HUES48 (cell line): ENCODE measurements around the gene PCNX2.
"Not testable (repeated sequence)": the region's sequence is repeated elsewhere in the genome, so short reads cannot be mapped to it uniquely, and the experiment has no call there.

Experiments
- H3K27ac ChIP-seq: one replicate; pipeline ENCODE4 v1.7.0; 2013; ENCODE audit warnings: low read depth, low read length, inconsistent platforms
- H3K27me3 ChIP-seq: 2 replicates; pipeline ENCODE4 v1.6.1; 2013; ENCODE audit warnings: mild to moderate bottlenecking, low read length; ENCODE audit not compliant: control insufficient read depth, insufficient read depth
- H3K36me3 ChIP-seq: 2 replicates; pipeline ENCODE4 v1.6.1; 2013; ENCODE audit warnings: low read length; ENCODE audit not compliant: control insufficient read depth, insufficient read depth
- H3K4me1 ChIP-seq: 2 replicates; pipeline ENCODE4 v1.6.1; 2013; ENCODE audit warnings: mild to moderate bottlenecking, low read length; ENCODE audit not compliant: control insufficient read depth, insufficient read depth
- H3K4me3 ChIP-seq: 2 replicates; pipeline ENCODE4 v1.5.1; 2013; ENCODE audit warnings: mild to moderate bottlenecking, low read depth, low read length
- H3K9ac ChIP-seq: 2 replicates; pipeline ENCODE4 v1.6.1; 2013; ENCODE audit warnings: mild to moderate bottlenecking, low read depth, low read length, moderate library complexity
- H3K9me3 ChIP-seq: 2 replicates; pipeline ENCODE4 v1.6.1; 2013; ENCODE audit warnings: low read length; ENCODE audit not compliant: control insufficient read depth, insufficient read depth

PCNX2 gene

GRCh38 chr1:233188061-233188460 lies 107.5 kb downstream of the PCNX2 start:
- no peak overlapping the region for H3K9ac ChIP-seq
- H3K27me3 ChIP-seq = no peaks in the 10 kb centered on the region
- H3K4me3 ChIP-seq = no peak overlapping the region
- no peak overlapping the region for H3K27ac ChIP-seq
- peaks cover 2% of the 10 kb centered on the region; the same call in 1 of the 2 replicates for H3K4me1 ChIP-seq
- no peaks in the 10 kb centered on the region for H3K9me3 ChIP-seq
- peaks cover 47% of the 10 kb centered on the region for H3K36me3 ChIP-seq

GRCh38 chr1:233183226-233184020 lies 112.1 kb downstream of the PCNX2 start:
- Histone ChIP-seq H3K27ac (no peak overlapping the region), H3K9ac (no peak overlapping the region), H3K36me3 (peaks cover 41% of the 10 kb centered on the region), H3K4me1 (peaks cover 11% of the 10 kb centered on the region), H3K27me3 (no peaks in the 10 kb centered on the region), H3K9me3 (peaks cover 5% of the 10 kb centered on the region; the same call in 1 of the 2 replicates), H3K4me3 (no peak overlapping the region)

DNA sequence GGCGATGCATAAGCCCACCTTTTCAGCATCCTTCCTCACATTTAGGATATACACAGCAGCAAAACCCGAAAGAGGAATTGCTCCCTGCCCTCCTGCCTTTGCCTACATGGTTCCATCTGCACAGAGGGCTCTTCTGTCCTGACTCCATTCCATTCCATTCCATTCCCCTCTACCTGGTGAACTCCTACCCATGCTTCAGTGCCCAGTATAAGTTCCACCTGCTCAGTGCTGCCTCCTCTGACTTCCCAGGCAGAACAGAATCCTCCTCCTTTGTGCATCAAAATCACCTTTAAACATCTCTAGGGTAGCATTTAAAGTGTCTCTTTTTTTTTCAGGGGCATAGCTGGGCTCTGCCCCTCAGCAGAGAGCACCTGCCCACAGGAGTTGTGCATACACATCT lies 112.9 kb downstream of the PCNX2 start:
- Histone ChIP-seq H3K36me3 (peaks cover 43% of the 10 kb centered on the region), H3K27me3 (no peaks in the 10 kb centered on the region), H3K9me3 (peaks cover 12% of the 10 kb centered on the region), H3K4me1 (peaks cover 11% of the 10 kb centered on the region), H3K27ac (no peak overlapping the region), H3K9ac (no peak overlapping the region), H3K4me3 (no peak overlapping the region)

DNA sequence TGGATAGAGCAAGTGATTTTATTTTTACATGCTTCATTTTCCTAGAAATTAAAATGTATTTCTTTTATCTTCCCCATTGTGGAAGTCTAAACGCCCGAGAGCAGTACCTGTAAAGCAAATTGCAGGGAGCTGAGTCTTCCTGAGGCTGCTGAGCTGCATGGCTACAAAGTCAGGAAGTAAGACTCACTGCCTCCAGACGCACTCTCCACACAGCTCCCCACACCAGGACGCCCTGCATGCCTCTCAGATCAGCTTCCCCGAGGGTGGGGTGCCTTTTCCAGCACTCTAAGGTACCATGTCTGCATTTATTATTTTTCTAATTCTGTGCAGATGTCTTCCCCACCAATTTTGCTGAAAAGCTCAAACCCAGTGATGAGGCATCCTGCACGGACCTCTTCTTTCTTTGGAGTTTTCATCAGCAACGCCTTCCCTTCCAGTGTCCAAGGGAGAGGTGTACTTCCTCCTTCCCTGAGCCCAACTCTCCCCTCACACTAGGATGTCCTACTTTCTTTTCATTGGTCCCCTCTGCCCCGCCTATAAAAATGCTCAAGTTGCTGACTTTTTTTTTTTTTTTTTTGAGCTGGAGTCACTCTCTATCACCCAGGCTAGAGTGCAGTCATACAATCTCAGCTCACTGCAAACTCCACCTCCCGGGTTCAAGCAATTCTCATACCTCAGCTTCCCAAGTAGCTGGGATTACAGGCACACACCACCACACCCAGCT lies 114.7 kb downstream of the PCNX2 start:
- Histone ChIP-seq H3K4me3 (no peak overlapping the region), H3K27ac (peak overlapping the region; percentile 2)

DNA sequence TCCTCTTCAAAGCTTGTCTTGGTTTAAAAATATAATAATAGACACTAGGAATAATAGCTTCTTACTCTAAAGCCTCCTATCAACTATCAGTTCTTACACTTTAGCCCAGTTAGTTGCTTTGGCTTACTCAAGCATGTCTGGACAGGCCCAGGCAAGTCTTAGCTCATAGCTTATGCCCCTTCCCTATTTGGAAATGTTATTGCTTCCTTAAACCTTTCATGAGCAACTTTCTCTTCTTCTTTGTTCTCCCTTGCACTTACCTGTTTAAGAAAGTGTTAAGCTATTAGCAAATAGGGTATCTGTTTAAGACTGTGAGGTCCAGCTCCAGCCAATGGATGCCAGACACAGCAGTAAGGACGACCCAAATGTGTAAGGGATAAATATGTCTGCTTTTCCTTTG lies 115.9 kb downstream of the PCNX2 start:
- H3K9me3 ChIP-seq = peaks cover 15% of the 10 kb centered on the region
- H3K4me3 ChIP-seq, H3K27me3 ChIP-seq, H3K9ac ChIP-seq: not testable (repeated sequence)
- peaks cover 11% of the 10 kb centered on the region for H3K4me1 ChIP-seq
- peak overlapping the region; percentile 31 for H3K27ac ChIP-seq
- peaks cover 62% of the 10 kb centered on the region for H3K36me3 ChIP-seq

More for the DNA sequence above, 114.7 kb downstream of the PCNX2 start:
- Histone ChIP-seq H3K36me3 (peaks cover 51% of the 10 kb centered on the region), H3K27me3 (no peaks in the 10 kb centered on the region), H3K9ac (no peak overlapping the region), H3K4me1 (peaks cover 11% of the 10 kb centered on the region), H3K9me3 (peaks cover 15% of the 10 kb centered on the region)

DNA sequence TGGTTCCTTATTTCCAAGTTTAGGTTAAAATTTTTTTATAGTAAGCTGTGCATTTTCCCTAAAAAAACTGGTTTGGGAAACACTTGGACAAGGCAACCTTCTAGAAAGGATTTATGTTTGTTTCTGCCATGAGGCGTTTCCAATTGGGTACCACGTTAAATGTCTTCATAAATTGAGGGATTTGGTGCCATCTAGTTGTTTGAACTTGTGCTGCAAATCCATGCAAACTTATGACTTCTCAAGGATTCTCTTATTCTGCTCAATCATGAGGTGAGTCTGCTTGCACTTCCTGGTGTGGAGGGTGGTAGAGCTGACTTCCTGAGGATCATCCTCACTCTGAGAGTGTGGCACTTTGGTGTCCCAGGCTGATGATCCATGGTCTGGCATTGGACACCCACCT lies 123.3 kb downstream of the PCNX2 start:
- H3K4me3 ChIP-seq = no peak overlapping the region
- no peak overlapping the region for H3K27ac ChIP-seq
- no peaks in the 10 kb centered on the region; the same call in 1 of the 2 replicates for H3K9me3 ChIP-seq
- peaks cover 58% of the 10 kb centered on the region for H3K36me3 ChIP-seq
- H3K4me1 ChIP-seq = no peaks in the 10 kb centered on the region
- no peaks in the 10 kb centered on the region for H3K27me3 ChIP-seq
- no peak overlapping the region for H3K9ac ChIP-seq

GRCh38 chr1:233170741-233171140 lies 124.8 kb downstream of the PCNX2 start:
- H3K27me3 ChIP-seq = no peaks in the 10 kb centered on the region
- no peak overlapping the region for H3K9ac ChIP-seq
- no peak overlapping the region for H3K27ac ChIP-seq
- H3K4me1 ChIP-seq = no peaks in the 10 kb centered on the region
- H3K9me3 ChIP-seq = no peaks in the 10 kb centered on the region; the same call in 1 of the 2 replicates
- H3K4me3 ChIP-seq = no peak overlapping the region
- H3K36me3 ChIP-seq = peaks cover 53% of the 10 kb centered on the region

- peaks cover 17% of the 10 kb centered on the region for H3K9me3 ChIP-seq
- no peak overlapping the region for H3K27ac ChIP-seq
- H3K27me3 ChIP-seq = no peaks in the 10 kb centered on the region
- no peak overlapping the region for H3K4me3 ChIP-seq
- H3K4me1 ChIP-seq = no peaks in the 10 kb centered on the region
- H3K36me3 ChIP-seq = peaks cover 52% of the 10 kb centered on the region
- H3K9ac ChIP-seq = no peak overlapping the region
These were observed 127.1 kb downstream of the PCNX2 start for GRCh38 chr1:233168384-233168783.

- Histone ChIP-seq H3K9me3 (peaks cover 17% of the 10 kb centered on the region), H3K27ac (no peak overlapping the region), H3K27me3 (no peaks in the 10 kb centered on the region), H3K9ac (no peak overlapping the region), H3K36me3 (peaks cover 43% of the 10 kb centered on the region), H3K4me1 (no peaks in the 10 kb centered on the region), H3K4me3 (no peak overlapping the region)
These were observed 128.6 kb downstream of the PCNX2 start for GRCh38 chr1:233166896-233167295.

DNA sequence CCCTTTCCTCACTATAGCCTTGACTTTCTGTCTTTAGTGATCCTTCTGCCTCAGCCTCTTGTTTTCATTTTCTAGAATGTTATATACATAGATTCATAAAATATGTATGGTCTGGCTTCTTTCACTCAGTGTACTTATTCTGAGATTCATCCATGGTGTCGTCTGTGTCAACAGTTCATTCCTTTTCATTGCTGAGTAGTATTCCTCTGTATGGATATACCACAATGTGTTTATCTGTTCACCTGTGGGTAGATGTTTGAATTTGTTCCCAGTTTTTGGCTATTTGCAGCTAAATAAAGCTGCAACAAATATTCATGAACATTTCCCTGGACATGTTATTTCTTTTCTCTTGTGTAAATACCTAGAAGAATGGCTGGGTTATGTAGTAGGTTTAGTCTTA lies 131.8 kb downstream of the PCNX2 start:
- H3K36me3 ChIP-seq = peaks cover 60% of the 10 kb centered on the region
- no peak overlapping the region for H3K9ac ChIP-seq
- no peaks in the 10 kb centered on the region for H3K4me1 ChIP-seq
- no peaks in the 10 kb centered on the region for H3K27me3 ChIP-seq
- no peak overlapping the region for H3K27ac ChIP-seq
- H3K4me3 ChIP-seq = no peak overlapping the region
- H3K9me3 ChIP-seq = peaks cover 17% of the 10 kb centered on the region

GRCh38 chr1:233158322-233158721 lies 137.2 kb downstream of the PCNX2 start:
- Histone ChIP-seq H3K36me3 (peaks cover 69% of the 10 kb centered on the region), H3K9me3 (no peaks in the 10 kb centered on the region), H3K4me1 (no peaks in the 10 kb centered on the region), H3K9ac (no peak overlapping the region), H3K27ac (no peak overlapping the region), H3K27me3 (no peaks in the 10 kb centered on the region), H3K4me3 (no peak overlapping the region)
